HepG2 (cell line): ENCODE measurements around the gene DPYD. TPM values are rescaled to one million over a fixed set of nuclear protein-coding genes. Genes with fewer than 3 reads are reported as not detected.

Experiments used
- ATAC-seq: fragments of 200-7000 bp; cut with Tn5 transposase; 3 replicates; pipeline ENCODE4 v1.9.1; 2020; ENCODE audit warnings: mild to moderate bottlenecking, moderate library complexity
- BruUV-seq: library from RNA; stranded (reverse); fragments of 400-500 nt; replicated peaks from 2 replicates; lab custom pipeline; 2021; lab: Mats Ljungman, UMichigan
- CTCF ChIA-PET: fragments of 300-600 bp; formaldehyde crosslinking; extraction: SDS; loops from one replicate; lab custom pipeline; 2021; ENCODE audit warnings: low total read pairs, inconsistent platforms, low intra/inter-chr PET ratio; lab: Yijun Ruan, JAX
- POLR2A ChIA-PET: fragments of 350-600 bp; sonication (Branson Sonifier 250); formaldehyde crosslinking; loops from one replicate; lab custom pipeline; 2020; ENCODE audit warnings: antibody characterized with exemption, inconsistent platforms; lab: Yijun Ruan, JAX
- DNase-seq: peaks from one replicate; pipeline ENCODE4 v3.0.0-alpha.2; 2015; ENCODE audit warnings: low spot score
- FAIRE-seq: peaks from 3 replicates; lab custom pipeline; 2011; peaks lifted over from hg19 to GRCh38; lab: Jason Lieb, UNC
- H2AFZ ChIP-seq: one replicate; pipeline ENCODE4 v1.6.1; 2011; ENCODE audit warnings: low read length, inconsistent platforms
- H3K27ac ChIP-seq: fragments of 300-600 bp; 3 replicates; pipeline ENCODE4 v1.8.0; 2011; ENCODE audit warnings: mixed run types, mild to moderate bottlenecking, mixed read lengths, low read length, inconsistent platforms; ENCODE audit not compliant: insufficient read depth; ENCODE audit errors: extremely low read length
- H3K27me3 ChIP-seq, 2 experiments: fragments of 200-600 bp in 1 of 2; 2 replicates in 1 of 2; 3 replicates in 1 of 2; pipeline versions ENCODE4 v1.6.0 to v1.8.0; 2011; ENCODE audit warnings: low read length in 2 of 2, mild to moderate bottlenecking in 2 of 2, moderate library complexity in 2 of 2, inconsistent platforms in 1 of 2; ENCODE audit not compliant: insufficient read depth in 2 of 2, control insufficient read depth in 1 of 2
- H3K36me3 ChIP-seq, 2 experiments: fragments of 200-600 bp in 1 of 2; replicated peaks in 1 of 2; 2 replicates in 1 of 2; 3 replicates in 1 of 2; pipeline versions ENCODE4 v1.5.1 to v1.8.0; 2011; ENCODE audit warnings: low read length in 2 of 2, inconsistent platforms in 1 of 2; ENCODE audit not compliant: insufficient read depth in 2 of 2, control insufficient read depth in 1 of 2
- H3K4me1 ChIP-seq: 2 replicates; pipeline ENCODE4 v1.5.1; 2012; ENCODE audit warnings: low read length, inconsistent platforms; ENCODE audit not compliant: insufficient read depth
- H3K4me2 ChIP-seq: 2 replicates; pipeline ENCODE4 v1.6.0; 2011; ENCODE audit warnings: low read depth, low read length, inconsistent platforms
- H3K4me3 ChIP-seq, 3 experiments: fragments of 200-600 bp in 1 of 3; sonication (generic), shearing (Covaris generic) in 1 of 3; replicated peaks in 1 of 3; 2 replicates each; pipeline ENCODE4 v1.5.1; 2011 to 2016; ENCODE audit warnings: low read length in 3 of 3, inconsistent platforms in 2 of 3, low read depth in 2 of 3, mild to moderate bottlenecking in 2 of 3, control low read depth in 1 of 3, mixed read lengths in 1 of 3; ENCODE audit not compliant: insufficient read depth in 1 of 3
- H3K79me2 ChIP-seq: one replicate; pipeline ENCODE4 v1.6.1; 2011; ENCODE audit warnings: low read length, inconsistent platforms; ENCODE audit not compliant: insufficient read depth
- H3K9ac ChIP-seq: 2 replicates; pipeline ENCODE4 v1.6.0; 2011; ENCODE audit warnings: mild to moderate bottlenecking, low read depth, low read length, inconsistent platforms; ENCODE audit not compliant: insufficient read depth
- H3K9me3 ChIP-seq: 2 replicates; pipeline ENCODE4 v1.5.1; 2012; ENCODE audit warnings: mild to moderate bottlenecking, low read length
- H4K20me1 ChIP-seq: 2 replicates; pipeline ENCODE4 v1.6.0; 2011; ENCODE audit warnings: inconsistent platforms, mild to moderate bottlenecking, low read length, moderate library complexity; ENCODE audit not compliant: insufficient read depth
- ELK4 ChIP-seq: sonication (generic); formaldehyde crosslinking; IDR thresholded peaks from 2 replicates; pipeline ENCODE4 v1.9.0; 2021; ENCODE audit warnings: missing genetic modification reagents, borderline replicate concordance
- FLYWCH1 ChIP-seq: sonication (generic); formaldehyde crosslinking; IDR thresholded peaks from 2 replicates; pipeline ENCODE4 v1.8.1; 2023; ENCODE audit warnings: mild to moderate bottlenecking, missing genetic modification reagents
- KAT7 ChIP-seq: IDR thresholded peaks from 2 replicates; pipeline ENCODE4 v1.6.1; 2018; ENCODE audit warnings: borderline replicate concordance, missing compliant biosample characterization
- KLF13 ChIP-seq: sonication (generic); formaldehyde crosslinking; IDR thresholded peaks from 2 replicates; pipeline ENCODE4 v1.4.0; 2020; ENCODE audit warnings: mild to moderate bottlenecking, missing genetic modification reagents
- NFAT5 ChIP-seq: sonication (generic); formaldehyde crosslinking; IDR thresholded peaks from 2 replicates; pipeline ENCODE4 v1.4.0; 2020; ENCODE audit warnings: missing genetic modification reagents
- NFE2L2 ChIP-seq: fragments of 150-350 bp; IDR thresholded peaks from 2 replicates; pipeline ENCODE4 v1.6.1; 2014; ENCODE audit warnings: low read length
- NR2C2 ChIP-seq: sonication (generic); formaldehyde crosslinking; IDR thresholded peaks from 2 replicates; pipeline ENCODE4 v1.4.0; 2020; ENCODE audit warnings: missing genetic modification reagents, mild to moderate bottlenecking, moderate library complexity, borderline replicate concordance
- NRL ChIP-seq: sonication (generic); formaldehyde crosslinking; IDR thresholded peaks from 2 replicates; pipeline ENCODE4 v1.5.0; 2020; ENCODE audit warnings: missing genetic modification reagents, mild to moderate bottlenecking, moderate library complexity, borderline replicate concordance
- SRSF4 ChIP-seq: fragments of 200-400 bp; formaldehyde crosslinking; IDR thresholded peaks from one replicate; pipeline ENCODE4 v1.6.1; 2018; ENCODE audit warnings: mild to moderate bottlenecking, low read depth, low read length, moderate library complexity; ENCODE audit not compliant: poor library complexity, severe bottlenecking
- ZNF136 ChIP-seq: sonication (generic); formaldehyde crosslinking; IDR thresholded peaks from 2 replicates; pipeline ENCODE4 v1.8.1; 2022; ENCODE audit warnings: low read depth, mild to moderate bottlenecking, moderate library complexity, missing genetic modification reagents
- ZNF317 ChIP-seq: sonication (generic); formaldehyde crosslinking; IDR thresholded peaks from 2 replicates; pipeline ENCODE4 v1.5.0; 2020; ENCODE audit warnings: mild to moderate bottlenecking, missing genetic modification reagents
- ZNF441 ChIP-seq: sonication (generic); formaldehyde crosslinking; IDR thresholded peaks from 2 replicates; pipeline ENCODE4 v1.7.0; 2021; ENCODE audit warnings: missing genetic modification reagents, borderline replicate concordance
- ZNF605 ChIP-seq: sonication (generic); formaldehyde crosslinking; IDR thresholded peaks from 2 replicates; pipeline ENCODE4 v1.8.0; 2022; ENCODE audit warnings: mild to moderate bottlenecking, missing genetic modification reagents
- ZNF713 ChIP-seq: sonication (generic); formaldehyde crosslinking; IDR thresholded peaks from 2 replicates; pipeline ENCODE4 v1.4.0; 2020; ENCODE audit warnings: mild to moderate bottlenecking, missing genetic modification reagents
- WGBS: methylation state at CpG from one replicate; pipeline ENCODE4 v1.1.6; 2017; ENCODE audit warnings: low lambda C conversion rate; 5-methylcytosine and 5-hydroxymethylcytosine counted together
- in situ Hi-C: cut with HindIII; loops from 2 replicates; pipeline ENCODE4 v1.10.0; 2017; ENCODE audit warnings: low pct_unique_long_range_greater_than_20kb; ENCODE audit not compliant: extremely low pct_ligation_motif_present
- intact Hi-C: fragments of 100-400 bp; cut with micrococcal nuclease; formaldehyde crosslinking; loops from one replicate; pipeline ENCODE4 v1.10.0; 2022; ENCODE audit not compliant: unreplicated experiment
- polyA plus RNA-seq, 8 experiments: library from polyadenylated mRNA; depleted of rRNA in 3 of 8; stranded (reverse) in 7 of 8; unstranded in 1 of 8; fragments of >200 nt; fragmentation: Illumina TruSeq in 4 of 8; extraction: Trizol in 4 of 8; gene quantifications; 2 replicates each; pipeline versions ENCODE4 v1.2.1 to v1.2.3, GENCODE V29; 2011 to 2016; ENCODE audit warnings: low read depth in 4 of 8, missing spikeins in 1 of 8, mixed read lengths in 1 of 8; ENCODE audit not compliant: insufficient read depth in 1 of 8
- total RNA-seq, 5 experiments: library from RNA; depleted of rRNA; stranded (reverse); fragments of >200 nt; fragmentation: Illumina TruSeq; extraction: Trizol; gene quantifications; 2 replicates each; pipeline ENCODE4 v1.2.3, GENCODE V29; 2016; ENCODE audit warnings: low read depth in 1 of 5

The DPYD gene
- total and polyA plus RNA-seq, 2 of the 13 experiments (the other 11 are each of a cell fraction or from before 2014, with no cell fraction given): 1.3 to 3.4 TPM

- intact Hi-C loops: no loop called here
- Histone ChIP-seq H3K9ac (no peak overlapping the region), H3K9me3 (peaks cover 18% of the 10 kb centered on the region), H3K4me1 (no peaks in the 10 kb centered on the region), H3K36me3 (no peaks in the 10 kb centered on the region), H3K4me3 (no peak overlapping the region), H3K27ac (no peak overlapping the region), H4K20me1 (no peaks in the 10 kb centered on the region), H3K79me2 (no peaks in the 10 kb centered on the region), H3K4me2 (no peak overlapping the region), H2AFZ (no peak overlapping the region), H3K27me3 (no peaks in the 10 kb centered on the region)
- CTCF ChIA-PET: no interaction called here
- POLR2A ChIA-PET: no interaction called here
- no peak for ATAC-seq
- in situ Hi-C loops: no loop called here
- BruUV-seq: no TSS peak
- 76% methylated on average over 2 of the region's 2 CpGs for WGBS
- FAIRE-seq: no peak
- TF ChIP-seq FLYWCH1 (CRISPR knock-in tag) (no peak), ZNF605 (CRISPR knock-in tag) (no peak), ZNF713 (no peak), KLF13 (CRISPR knock-in tag) (no peak), KAT7 (CRISPR knock-in tag) (no peak), ZNF441 (CRISPR knock-in tag) (no peak), NR2C2 (CRISPR knock-in tag) (no peak)
- DNase-seq: no peak
These were observed 432.3 kb downstream of the DPYD start for GRCh38 chr1:97488530-97488929.

GRCh38 chr1:97482022-97482421, 438.8 kb downstream of the DPYD start:
- ATAC-seq (no peak), DNase-seq (no peak), FAIRE-seq (no peak)
- Histone ChIP-seq H3K9ac (no peak overlapping the region), H3K27me3 (no peaks in the 10 kb centered on the region), H3K27ac (no peak overlapping the region), H2AFZ (no peak overlapping the region), H3K4me3 (no peak overlapping the region), H3K4me1 (no peaks in the 10 kb centered on the region), H4K20me1 (no peaks in the 10 kb centered on the region), H3K9me3 (peaks cover 26% of the 10 kb centered on the region), H3K4me2 (no peak overlapping the region), H3K36me3 (no peaks in the 10 kb centered on the region), H3K79me2 (no peaks in the 10 kb centered on the region)
- CTCF ChIA-PET: no interaction called here
- intact Hi-C loops: no loop called here
- WGBS: 65% methylated on average over 1 of the region's 1 CpG
- POLR2A ChIA-PET: no interaction called here
- no TSS peak for BruUV-seq
- in situ Hi-C loops: no loop called here
- no peak for TF ChIP-seq NRL (CRISPR knock-in tag)
- TF ChIP-seq SRSF4: no peak
- TF ChIP-seq NFAT5: no peak
- TF ChIP-seq ZNF136 (CRISPR knock-in tag): no peak
- TF ChIP-seq ZNF317: no peak
- TF ChIP-seq NFE2L2: no peak
- no peak for TF ChIP-seq ELK4 (CRISPR knock-in tag)
